Measurements from ENCODE around the gene IL2RA. TPM values are rescaled to one million over a fixed set of nuclear protein-coding genes. Genes with fewer than 3 reads are reported as not detected.
A peak's percentile ranks its signal among the peaks of the same experiment; 100 is the strongest.

The IL2RA gene
- total and polyA plus RNA-seq, 10 of the 15 experiments (the other 5 are each of a cell fraction or from before 2014, with no cell fraction given), result 2.2 to 6.0 (median 4.9) TPM

DNA sequence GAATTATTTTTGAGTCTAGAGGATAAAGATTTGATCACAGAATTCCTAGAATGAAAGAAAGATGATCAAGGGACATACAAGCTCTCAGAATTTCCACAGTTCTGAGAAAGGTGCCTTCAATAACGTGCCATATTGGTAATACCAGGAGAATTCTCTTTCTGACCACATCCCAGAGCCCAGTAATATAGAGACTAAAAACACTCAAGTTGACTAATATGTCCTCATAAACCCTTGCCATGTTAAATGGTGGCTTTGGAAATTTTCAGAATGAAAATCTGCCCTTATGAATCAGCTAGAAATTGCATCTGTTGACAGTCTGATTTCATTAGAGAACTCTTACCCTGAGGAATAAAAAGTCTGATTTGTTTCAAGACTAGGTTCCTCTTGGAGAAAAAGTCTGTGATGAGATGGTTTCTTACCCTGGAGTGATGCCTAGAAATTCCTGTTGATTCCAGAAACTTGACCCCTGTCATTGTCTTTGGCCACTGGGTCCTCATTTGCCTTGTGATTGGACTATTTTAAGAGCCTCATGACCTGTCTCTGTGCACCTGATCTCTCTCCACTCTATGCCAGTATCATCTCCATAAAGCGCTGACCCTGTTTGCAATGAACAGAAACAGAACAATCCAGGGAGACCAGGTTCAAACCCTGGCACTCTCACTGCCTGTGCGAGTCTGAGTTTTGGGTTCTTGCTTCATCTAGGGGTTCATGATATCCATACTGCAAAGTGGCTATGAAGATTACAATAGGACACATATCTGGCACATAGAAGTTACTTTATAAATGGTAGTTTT is 3.3 kb downstream of the IL2RA start (continued):
- TF ChIP-seq, protein P1, sequence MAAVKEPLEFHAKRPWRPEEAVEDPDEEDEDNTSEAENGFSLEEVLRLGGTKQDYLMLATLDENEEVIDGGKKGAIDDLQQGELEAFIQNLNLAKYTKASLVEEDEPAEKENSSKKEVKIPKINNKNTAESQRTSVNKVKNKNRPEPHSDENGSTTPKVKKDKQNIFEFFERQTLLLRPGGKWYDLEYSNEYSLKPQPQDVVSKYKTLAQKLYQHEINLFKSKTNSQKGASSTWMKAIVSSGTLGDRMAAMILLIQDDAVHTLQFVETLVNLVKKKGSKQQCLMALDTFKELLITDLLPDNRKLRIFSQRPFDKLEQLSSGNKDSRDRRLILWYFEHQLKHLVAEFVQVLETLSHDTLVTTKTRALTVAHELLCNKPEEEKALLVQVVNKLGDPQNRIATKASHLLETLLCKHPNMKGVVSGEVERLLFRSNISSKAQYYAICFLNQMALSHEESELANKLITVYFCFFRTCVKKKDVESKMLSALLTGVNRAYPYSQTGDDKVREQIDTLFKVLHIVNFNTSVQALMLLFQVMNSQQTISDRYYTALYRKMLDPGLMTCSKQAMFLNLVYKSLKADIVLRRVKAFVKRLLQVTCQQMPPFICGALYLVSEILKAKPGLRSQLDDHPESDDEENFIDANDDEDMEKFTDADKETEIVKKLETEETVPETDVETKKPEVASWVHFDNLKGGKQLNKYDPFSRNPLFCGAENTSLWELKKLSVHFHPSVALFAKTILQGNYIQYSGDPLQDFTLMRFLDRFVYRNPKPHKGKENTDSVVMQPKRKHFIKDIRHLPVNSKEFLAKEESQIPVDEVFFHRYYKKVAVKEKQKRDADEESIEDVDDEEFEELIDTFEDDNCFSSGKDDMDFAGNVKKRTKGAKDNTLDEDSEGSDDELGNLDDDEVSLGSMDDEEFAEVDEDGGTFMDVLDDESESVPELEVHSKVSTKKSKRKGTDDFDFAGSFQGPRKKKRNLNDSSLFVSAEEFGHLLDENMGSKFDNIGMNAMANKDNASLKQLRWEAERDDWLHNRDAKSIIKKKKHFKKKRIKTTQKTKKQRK (IDR thresholded peaks at IDR 0.05; ENCODE audit: low read depth, low read length), result no peak
- TF ChIP-seq PAX5 (IDR thresholded peaks at IDR 0.05; ENCODE audit: borderline replicate concordance, low read depth, low read length), result 0 out of 2 replicates have a peak, but pooled peaks have one; percentile 34
- no peak for TF ChIP-seq BRCA1 (IDR thresholded peaks at IDR 0.05; ENCODE audit: low read depth, low read length)
- TF ChIP-seq CHD2 (IDR thresholded peaks at IDR 0.05; ENCODE audit: borderline replicate concordance, low read depth, low read length), result no peak
- peak; percentile 76; the same call in 1 of the 2 replicates for TF ChIP-seq ZBED1 (IDR thresholded peaks at IDR 0.05; ENCODE audit: borderline replicate concordance)

- H3K4me2 ChIP-seq (ENCODE audit: control insufficient read depth, insufficient read depth), result no peak overlapping the region
- no TSS peak for BruUV-seq (replicated peaks)
- H3K27ac ChIP-seq (ENCODE audit: control insufficient read depth, insufficient read depth), result no peak overlapping the region
- whole genome bisulfite sequencing (ENCODE audit: insufficient coverage, insufficient replicate concordance, low lambda C conversion rate, missing lambda C conversion rate), result 86% methylated on average over 5 of the region's 5 CpGs
- no peaks in the 10 kb centered on the region for H3K79me2 ChIP-seq (ENCODE audit: control insufficient read depth, insufficient read depth, low read length)
- no peaks in the 10 kb centered on the region for H3K36me3 ChIP-seq (ENCODE audit: control insufficient read depth in 2 of 2, insufficient read depth in 2 of 2, low read length in 1 of 2)
- no peaks in the 10 kb centered on the region for H3K9me3 ChIP-seq (replicated peaks; ENCODE audit: control insufficient read depth, insufficient read depth, low read length)
- H3K9ac ChIP-seq (ENCODE audit: control insufficient read depth, insufficient read depth, low read length), result no peak overlapping the region
- ChIA-PET SMC1A (ENCODE audit: uncharacterized antibody, unreplicated experiment) (interaction anchor here (0.7 to 3.1 kb wide), 12 partner anchors 8 to 213 kb away, joined by 3 to 18 read pairs (median 4); no protein-coding TSS in a partner anchor), RAD21 (ENCODE audit: unreplicated experiment) (interaction anchor here (0.5 to 1.8 kb wide), 6 partner anchors 11 to 240 kb away, joined by 3 to 6 read pairs (median 4); no protein-coding TSS in a partner anchor), CTCF (interaction anchor here (0.7 to 3.2 kb wide), 7 partner anchors 8 to 382 kb away, joined by 3 to 23 read pairs (median 3); no protein-coding TSS in a partner anchor), POLR2A (interaction anchor here (0.6 to 1.6 kb wide), 6 partner anchors 11 to 532 kb away, joined by 3 to 5 read pairs (median 3); no protein-coding TSS in a partner anchor)
- DNase-seq (ENCODE audit: low read depth, low spot score) (no peak), FAIRE-seq (no peak), ATAC-seq (no peak)
- no peak overlapping the region for H2AFZ ChIP-seq (ENCODE audit: control insufficient read depth, low read depth, low read length)
- H3K27me3 ChIP-seq (replicated peaks in 1 of 2; ENCODE audit: control insufficient read depth in 2 of 2, insufficient read depth in 2 of 2, low read length in 1 of 2), result no peaks in the 10 kb centered on the region
- H3K4me1 ChIP-seq (ENCODE audit: control insufficient read depth, insufficient read depth, low read length), result peaks cover 57% of the 10 kb centered on the region
- no peaks in the 10 kb centered on the region for H4K20me1 ChIP-seq (ENCODE audit: control insufficient read depth, insufficient read depth)
- intact Hi-C loops (cut with micrococcal nuclease; ENCODE audit: unreplicated experiment), result no loop called here
- in situ Hi-C loops (cut with MboI), result no loop called here
- no peak overlapping the region for H3K4me3 ChIP-seq
- no peak for TF ChIP-seq NRF1 (conservative IDR thresholded peaks at IDR 0.05; ENCODE audit: low read depth, low read length)
- no peak for TF ChIP-seq ELK1 (IDR thresholded peaks at IDR 0.05; ENCODE audit: low read depth, low read length)
- TF ChIP-seq CHD1 (IDR thresholded peaks at IDR 0.05; ENCODE audit: low read depth, low read length), result no peak
- no peak for TF ChIP-seq ZNF24 (IDR thresholded peaks at IDR 0.05)
- no peak for TF ChIP-seq NR2C1 (IDR thresholded peaks at IDR 0.05)
- TF ChIP-seq NBN (IDR thresholded peaks at IDR 0.05), result no peak
- TF ChIP-seq SIN3A (IDR thresholded peaks at IDR 0.05; ENCODE audit: low read depth, low read length), result no peak
Measured at GRCh38 chr10:6056411-6057135, 5.6 kb downstream of the IL2RA start.
